D721Med (cell line): ENCODE data around the gene LRRN4.

Experiments
- DNase-seq: peaks from one replicate; pipeline ENCODE4 v3.0.0; 2011; ENCODE audit warnings: low spot score; ENCODE audit not compliant: insufficient read length
- FAIRE-seq: peaks from 2 replicates; lab custom pipeline; 2011; peaks lifted over from hg19 to GRCh38; lab: Jason Lieb, UNC
- TF ChIP-seq, protein P1 (sequence below): IDR thresholded peaks from 2 replicates; pipeline ENCODE4 v1.5.1; 2012; ENCODE audit warnings: mild to moderate bottlenecking, control low read depth; ENCODE audit not compliant: insufficient read depth; ENCODE audit errors: missing control alignments

Gene LRRN4

DNA sequence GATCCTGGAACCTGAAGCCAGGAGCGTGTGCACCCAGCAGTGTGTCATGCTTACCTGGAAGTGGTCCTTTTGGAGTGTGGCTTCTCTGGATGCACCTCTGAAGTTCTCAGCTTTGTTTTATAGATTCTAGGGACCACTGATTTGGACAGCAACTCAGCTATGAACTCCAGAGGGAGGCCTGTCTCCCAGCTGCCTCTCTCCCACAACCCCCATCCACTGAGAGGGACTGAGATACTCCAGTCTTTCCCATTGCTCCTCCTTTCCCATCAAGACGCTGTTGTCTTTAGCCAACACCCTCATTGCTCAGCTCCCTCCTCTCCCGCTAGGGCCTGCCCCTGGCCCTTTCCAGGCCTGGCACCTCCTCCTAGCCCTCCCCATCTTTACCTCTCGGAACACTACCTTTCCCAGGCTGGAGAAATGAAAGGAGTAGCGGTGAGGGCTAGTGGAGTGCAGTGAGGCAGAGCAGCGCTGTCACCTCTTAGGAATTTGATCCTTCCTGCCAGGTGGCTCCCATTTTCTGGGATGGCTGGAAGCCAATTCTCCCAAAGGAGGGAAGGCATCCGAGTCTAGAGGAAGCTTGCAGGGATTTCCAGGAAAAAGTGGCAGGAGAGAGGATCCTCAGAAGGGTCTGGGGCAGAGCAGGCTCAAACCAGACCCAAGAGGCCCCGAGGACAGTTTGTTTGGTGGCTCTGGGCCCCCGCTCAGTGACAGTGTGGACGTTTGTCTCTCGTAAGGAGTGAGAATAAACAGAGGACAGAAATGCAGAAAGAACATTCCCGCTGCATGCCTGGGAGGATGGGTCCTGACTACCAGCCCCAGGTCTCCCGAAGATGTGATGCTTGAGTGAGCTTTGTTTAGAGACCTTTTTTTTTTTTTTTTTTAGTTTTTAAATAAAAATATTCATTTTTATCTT lies at the start of gene LRRN4:
Gene LRRN4 (minus strand): TSS at position 285 of the 913 bp plus-strand sequence. CDS start 1,261 bp downstream, outside the sequence.
- TF ChIP-seq, protein P1, sequence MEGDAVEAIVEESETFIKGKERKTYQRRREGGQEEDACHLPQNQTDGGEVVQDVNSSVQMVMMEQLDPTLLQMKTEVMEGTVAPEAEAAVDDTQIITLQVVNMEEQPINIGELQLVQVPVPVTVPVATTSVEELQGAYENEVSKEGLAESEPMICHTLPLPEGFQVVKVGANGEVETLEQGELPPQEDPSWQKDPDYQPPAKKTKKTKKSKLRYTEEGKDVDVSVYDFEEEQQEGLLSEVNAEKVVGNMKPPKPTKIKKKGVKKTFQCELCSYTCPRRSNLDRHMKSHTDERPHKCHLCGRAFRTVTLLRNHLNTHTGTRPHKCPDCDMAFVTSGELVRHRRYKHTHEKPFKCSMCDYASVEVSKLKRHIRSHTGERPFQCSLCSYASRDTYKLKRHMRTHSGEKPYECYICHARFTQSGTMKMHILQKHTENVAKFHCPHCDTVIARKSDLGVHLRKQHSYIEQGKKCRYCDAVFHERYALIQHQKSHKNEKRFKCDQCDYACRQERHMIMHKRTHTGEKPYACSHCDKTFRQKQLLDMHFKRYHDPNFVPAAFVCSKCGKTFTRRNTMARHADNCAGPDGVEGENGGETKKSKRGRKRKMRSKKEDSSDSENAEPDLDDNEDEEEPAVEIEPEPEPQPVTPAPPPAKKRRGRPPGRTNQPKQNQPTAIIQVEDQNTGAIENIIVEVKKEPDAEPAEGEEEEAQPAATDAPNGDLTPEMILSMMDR: no peak
- DNase-seq (no peak), FAIRE-seq (no peak)

DNA sequence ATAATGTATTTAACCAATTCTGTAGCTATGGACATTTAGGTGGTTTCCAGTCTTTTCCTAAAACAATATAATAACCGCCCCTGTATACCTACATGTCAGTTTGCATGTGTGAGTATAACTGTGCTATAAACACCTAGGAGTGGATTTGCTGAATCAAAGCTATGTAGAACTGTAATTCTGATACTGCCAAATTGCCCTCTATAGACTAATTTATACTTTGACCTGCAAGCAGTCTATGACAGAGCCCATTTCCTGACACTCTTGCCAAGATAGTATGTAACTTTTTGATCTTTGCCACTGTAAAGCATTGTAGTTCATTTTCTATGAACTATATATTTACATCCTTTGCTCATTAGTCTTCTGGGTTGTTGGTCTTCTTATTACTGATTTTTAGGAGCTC lies 49.4 kb upstream of the LRRN4 start:
- FAIRE-seq (no peak), DNase-seq (no peak)
- TF ChIP-seq, protein P1: no peak

DNA sequence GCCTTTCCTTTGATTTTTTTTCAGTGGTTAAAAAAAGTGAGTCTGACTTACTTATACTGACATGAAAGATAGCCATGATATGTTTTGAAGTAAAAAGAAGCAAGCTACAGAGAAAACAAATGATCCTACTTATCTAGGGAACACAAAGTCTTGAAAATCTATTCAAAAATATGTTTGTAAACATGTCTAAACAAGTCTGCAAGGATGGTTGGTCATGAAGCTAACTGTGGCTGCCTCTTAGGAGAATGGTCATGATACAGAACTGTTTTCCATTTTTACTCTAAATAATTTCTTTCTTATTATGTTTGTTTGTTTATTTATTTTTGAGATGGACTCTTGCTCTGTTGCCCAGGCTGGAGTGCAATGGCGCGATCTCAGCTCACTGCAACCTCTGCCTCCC lies 47.5 kb upstream of the LRRN4 start:
- TF ChIP-seq, protein P1: no peak
- DNase-seq (no peak), FAIRE-seq (no peak)

DNA sequence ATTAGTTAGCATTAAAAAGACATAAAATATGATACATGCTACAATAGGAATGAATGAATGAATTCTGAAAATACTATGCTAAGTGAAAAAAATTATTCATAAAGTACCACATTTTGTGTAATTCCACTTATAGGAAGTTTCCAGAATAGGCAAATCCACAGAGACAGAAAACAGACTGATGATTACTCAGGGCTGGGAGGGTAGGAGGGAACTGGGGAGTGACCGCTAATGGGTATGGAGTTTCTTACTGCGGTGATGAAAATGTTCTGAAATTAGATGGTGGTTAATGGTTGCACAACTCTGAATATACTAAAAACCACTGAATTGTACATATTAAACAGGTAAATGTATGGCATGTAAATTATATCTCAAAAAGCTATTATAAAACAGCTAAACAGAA lies 46.4 kb upstream of the LRRN4 start:
- DNase-seq (no peak), FAIRE-seq (no peak)
- TF ChIP-seq, protein P1: no peak

DNA sequence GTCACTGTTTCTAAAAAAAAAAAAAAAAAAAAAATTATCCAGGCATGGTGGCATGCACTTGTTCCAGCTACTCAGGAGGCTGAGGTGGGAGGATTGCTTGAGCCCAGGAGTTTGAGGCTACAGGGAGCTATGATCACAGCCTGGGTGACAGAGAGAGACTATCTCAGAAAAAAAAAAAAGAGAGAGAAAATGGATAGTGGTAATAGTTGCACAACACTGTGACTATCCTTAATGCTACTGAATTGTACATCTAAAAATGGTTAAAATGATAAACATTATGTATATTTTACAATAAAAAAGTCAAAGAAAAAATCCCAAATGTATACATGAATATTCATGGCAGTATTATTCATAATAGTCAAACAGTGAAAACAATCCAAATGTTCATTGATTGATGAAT lies 46.0 kb upstream of the LRRN4 start:
- FAIRE-seq: no peak
- no peak for DNase-seq
- TF ChIP-seq, protein P1: no peak

DNA sequence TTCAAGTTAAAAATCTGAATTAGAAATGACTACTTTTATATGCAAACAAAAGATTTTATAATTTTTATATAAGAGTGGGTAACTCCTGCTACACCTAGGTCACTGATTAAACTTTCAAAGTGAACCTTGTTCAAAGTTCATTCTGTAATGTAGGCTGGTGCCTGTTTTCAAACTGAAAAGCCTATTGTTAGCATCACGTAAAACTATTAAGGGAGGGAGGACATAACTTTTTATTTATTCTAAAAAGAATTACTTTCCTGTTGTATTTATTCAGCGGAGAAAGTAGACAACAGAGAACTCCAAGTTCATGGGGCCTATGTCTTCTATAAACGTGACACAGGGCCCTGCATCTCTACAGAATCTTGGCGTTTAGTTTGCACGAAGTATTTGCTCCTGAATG lies 41.5 kb upstream of the LRRN4 start:
- FAIRE-seq (no peak), DNase-seq (no peak)
- TF ChIP-seq, protein P1: no peak

DNA sequence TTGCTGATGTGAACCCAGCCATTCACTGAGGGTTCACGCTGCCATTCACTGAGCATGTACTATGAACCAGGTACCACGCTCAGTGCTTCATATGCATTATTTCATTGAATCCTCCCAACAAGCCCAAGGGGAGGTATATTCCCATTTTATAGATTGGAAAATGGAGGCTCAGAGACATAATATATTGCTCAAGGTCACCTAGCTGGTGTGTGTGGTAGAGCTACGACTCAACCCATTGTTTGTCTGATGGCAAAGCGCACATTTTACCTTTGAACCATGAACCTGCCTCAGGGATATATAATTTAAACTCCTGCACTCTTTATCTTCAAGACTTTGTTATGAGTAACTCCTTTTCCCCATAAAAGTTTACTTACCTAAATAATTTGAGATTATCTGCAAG lies 40.7 kb upstream of the LRRN4 start:
- no peak for DNase-seq
- no peak for FAIRE-seq

More for the DNA sequence above, 40.7 kb upstream of the LRRN4 start:
- TF ChIP-seq, protein P1: no peak
